Hematopoietic multipotent progenitor cell treated with erythropoietin and hydrocortisone succinate and interleukin-3 and kit ligand, for 8 days (in vitro differentiated cells): ENCODE results near the gene MAPK11.

Experiments used
- DNase-seq: peaks from one replicate; pipeline ENCODE4 v3.0.0-alpha.2; 2015

MAPK11 gene

DNA sequence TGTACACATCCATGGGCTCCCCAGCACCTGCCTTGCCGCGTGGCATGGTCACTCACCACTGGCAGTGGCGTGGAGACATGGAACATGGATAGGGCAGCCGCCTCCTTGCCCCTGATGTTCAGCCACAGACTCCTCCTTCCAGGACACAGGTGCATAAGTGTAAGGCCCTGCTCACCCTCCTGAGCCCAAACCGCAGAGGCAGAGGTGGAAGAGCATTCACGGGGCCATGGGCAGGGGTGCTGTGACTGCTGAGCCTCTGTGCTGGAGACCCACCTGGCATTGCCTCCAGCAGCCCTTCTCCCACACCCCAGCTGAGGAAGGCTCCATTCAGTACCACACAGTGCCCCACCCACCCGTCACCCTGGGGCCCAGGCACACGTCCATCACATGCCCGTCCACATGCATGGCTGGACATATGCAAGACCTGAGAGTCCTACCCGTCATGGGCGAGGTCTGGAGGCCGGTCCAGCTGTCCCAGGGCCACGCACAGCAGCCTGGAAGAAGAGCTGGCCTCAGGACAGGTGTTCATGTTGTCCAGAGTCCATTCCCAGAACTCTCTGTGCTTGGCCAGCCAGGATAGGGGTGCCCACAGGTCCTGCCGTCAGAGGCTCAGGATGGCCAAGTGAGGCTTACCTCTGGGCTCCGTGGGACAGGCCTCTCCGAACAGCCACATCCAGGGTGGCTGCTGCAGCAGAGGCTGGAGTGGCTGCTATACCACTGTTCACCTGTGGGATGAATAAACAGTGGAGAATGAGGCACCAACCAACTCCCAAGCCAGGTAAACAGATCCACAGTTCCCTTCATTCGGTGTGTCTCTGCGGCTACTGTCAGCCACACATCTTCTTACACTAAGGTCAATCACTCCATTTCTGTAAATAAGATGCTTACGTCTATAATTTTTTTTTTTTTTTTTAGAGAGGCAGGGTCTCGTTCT, 23.7 kb downstream of the MAPK11 start:
- no peak for DNase-seq

DNA sequence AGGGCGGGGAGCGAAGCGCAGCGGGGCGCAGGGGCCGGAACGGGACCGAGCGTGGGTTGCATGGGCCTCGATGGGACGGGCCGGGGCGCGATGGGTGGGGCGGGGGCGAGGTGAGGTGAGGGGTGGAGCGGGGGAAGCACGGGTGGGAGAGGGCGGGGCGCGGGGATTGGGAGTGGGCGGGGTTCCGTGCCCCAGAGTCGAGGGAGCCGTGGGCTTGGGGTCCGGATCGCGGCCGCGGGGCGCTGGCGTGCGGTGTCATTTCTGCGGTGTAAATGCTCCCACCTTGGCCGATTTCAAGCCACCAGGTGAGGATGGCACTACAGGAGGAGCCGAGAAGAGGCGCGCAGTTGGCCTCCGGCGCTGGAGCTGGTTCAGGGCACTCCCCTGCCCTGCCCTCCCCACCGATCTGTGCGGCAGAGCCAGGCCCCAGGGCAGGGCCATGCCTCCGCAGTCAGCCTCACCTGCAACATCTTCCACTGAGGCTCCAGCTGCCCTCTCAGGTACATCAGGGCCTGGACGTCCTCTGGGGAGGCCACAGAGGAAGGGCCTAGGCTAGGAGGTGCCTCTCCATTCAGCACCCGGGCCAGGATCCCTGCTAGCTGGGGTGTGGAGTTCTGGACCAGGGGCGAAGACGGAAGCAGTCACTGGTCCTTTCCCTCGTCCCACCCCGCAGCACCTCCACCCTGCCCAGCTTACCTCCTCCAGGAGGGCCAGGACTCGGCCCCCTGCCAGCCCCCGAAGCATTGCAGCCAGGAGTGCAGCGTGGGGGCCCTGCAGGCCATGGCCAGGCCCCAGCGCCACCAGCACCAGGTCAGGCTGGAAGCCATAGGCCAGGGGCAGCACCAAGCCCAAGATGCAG, 24.7 kb downstream of the MAPK11 start:
- DNase-seq = no peak

DNA sequence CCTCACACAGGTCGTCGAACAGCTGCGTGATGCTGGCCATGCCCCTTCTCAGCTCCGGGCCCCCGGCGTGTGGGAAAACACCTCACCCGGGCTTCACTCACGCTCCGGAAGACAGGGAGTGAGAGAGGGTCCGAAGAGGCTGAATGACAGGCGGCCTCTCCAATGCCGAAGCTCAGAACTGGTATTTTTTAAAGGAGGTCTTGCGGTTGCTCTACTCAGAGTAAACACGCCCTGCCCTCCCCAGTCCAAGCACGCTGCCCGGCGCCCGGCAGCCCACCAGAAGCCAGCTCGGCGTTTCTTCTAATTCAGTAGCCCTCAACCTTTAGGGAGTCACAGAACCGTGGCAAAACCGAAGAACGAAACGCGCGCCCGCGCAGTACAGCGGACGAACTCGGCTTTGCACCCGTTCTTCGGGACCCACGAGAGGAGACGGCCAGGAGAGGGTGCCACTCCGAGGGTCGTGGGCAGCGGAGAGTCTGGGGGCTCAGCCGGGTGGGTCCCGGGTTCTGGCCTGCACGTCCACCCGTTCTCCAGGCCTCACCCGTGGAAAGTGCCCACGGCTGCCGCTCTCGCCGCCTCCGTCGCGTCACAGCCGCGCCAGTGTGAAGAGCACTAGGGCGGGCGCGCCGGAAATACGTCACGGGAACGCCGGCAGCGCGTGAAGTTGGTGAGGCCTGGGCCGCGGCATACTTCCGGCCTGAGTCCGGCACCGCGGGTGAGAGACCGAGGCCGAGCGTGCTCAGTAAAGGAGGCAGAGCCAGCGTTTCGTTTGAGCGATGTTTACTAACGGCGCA, 25.6 kb downstream of the MAPK11 start, which contains the start of gene TUBGCP6:
Gene TUBGCP6 (minus strand): TSS at position 604 of the 794 bp plus-strand sequence. CDS start 564 bp downstream, at position 40.
- peak; percentile 93 for DNase-seq

DNA sequence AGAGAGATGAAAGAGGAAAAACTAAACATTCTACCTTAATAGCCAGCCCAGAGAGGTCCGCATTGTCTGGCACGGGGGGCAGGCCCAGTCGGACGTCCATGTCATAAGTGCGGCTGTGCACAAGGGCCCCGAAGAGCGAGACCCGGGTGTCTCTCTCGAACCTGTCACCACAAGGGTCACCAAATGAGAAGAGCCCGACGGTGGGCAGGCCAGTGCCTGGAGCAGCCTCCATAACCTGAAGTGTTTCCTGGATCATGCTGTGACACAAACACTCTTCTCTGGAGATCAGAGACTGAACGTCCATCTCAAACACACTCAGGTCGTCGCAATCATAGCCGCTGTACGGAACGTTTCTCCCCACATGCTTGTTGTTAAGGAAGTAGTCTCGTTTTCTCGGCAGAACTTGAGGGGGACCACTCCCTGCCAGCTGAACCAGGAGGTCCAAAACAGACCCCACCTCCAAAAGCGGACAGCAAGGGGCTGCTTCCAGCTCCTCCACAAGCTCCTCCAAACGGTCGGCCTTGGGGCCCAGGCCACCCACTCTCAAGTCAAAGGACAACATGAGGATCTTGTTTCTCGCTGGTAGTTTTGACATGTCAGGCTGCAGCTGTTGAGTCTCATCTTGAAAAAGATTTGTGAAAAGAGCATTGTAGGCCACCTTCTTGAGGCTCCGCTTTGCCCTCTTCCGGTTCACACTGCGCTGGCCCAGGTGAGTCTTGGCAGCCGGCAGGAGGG, 26.3 kb downstream of the MAPK11 start:
- no peak for DNase-seq

DNA sequence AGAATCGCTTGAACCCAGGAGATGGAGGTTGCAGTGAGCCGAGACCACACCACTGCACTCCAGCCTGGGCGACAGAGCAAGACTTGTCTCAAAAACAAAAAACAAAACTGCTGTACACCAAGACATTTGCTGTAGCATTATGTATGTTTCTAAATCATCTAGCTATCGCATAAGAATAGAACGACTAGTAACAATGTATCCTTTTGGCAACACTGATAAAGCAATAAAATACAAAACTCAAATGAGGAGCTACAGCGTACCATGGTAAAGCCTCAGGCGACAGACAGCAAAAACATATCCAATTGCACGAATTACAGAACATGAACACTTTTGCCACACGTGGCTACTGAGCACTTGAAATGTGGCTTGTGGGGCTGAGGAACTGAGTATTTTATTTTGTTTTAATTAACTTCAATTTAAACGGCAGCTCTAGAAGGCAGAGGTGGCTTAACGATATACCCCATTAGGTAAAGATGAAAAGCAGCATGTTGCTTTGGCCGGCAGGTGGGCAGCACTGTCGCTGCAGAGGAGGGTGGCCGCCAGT, 27.7 kb downstream of the MAPK11 start:
- no peak for DNase-seq

DNA sequence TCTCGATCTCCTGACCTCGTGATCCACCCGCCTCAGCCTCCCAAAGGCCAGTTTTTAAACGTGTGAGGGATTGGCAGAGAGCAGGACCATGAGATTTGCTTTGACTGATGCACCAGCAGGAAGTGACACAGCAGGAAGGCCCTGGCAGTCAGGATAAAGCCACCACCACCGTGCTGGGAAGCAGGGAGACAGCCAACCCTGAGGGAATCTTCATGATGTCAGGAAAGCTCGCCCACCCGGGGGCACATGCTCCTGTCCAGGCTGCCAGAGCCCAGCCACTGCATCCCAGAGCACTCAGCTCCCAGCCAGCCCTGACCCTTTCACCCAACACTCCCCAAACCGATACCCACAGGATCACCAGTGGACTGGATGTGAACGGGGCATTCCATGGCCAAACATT, 31.4 kb downstream of the MAPK11 start:
- DNase-seq = no peak

DNA sequence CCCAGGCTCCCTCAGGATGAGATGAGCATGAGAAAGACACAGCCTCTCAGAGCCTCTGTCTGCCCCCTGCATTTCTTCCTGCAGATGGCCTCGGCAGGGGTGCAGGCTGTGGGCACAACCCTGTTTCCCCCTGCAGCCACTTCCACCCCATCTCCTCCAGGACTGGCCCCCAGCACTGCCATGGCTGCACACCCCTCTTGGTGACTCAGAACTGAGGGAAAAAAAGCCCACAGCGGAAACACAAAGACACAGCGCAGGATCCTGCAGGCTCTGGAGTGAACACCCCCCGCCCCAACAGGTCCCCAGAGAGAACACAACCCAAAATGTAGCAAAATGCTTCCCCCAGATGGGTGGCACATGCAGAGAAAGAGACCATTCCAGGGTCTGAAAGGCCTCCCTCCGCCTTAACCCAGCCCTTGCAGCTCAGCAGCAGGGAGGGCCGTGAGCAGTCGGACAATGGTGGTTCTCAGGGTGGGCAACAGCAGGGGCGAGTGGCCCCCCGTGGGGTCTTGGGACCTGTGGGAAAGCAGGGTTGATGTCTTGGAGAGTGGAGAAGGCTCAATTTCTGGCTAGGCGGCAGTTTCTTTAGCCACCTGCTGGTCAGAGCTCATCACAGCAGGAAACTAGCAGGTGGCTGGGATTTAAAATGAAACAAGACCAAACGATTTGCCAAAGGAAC, 33.3 kb downstream of the MAPK11 start:
- peak; percentile 36 for DNase-seq

DNA sequence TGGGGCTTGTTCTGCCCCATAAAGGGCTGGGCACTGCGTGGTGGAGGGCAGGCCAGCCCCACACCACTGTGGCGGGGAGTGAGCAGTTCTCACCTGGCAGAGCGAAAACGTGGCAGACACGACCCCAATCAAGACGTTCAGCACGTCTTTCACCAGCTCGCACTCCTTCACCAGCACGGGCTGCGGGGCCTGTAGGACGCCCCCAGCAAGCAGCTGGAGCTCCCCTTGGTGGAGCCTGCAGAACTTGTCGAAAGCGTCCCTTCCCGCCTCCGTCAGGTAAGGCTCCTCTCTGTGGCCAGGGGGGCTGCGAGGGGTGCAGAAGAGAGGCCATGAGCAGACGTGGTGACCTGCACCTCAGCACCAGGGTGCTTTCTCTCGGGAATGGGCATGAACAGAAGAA, 37.0 kb downstream of the MAPK11 start:
- no peak for DNase-seq

DNA sequence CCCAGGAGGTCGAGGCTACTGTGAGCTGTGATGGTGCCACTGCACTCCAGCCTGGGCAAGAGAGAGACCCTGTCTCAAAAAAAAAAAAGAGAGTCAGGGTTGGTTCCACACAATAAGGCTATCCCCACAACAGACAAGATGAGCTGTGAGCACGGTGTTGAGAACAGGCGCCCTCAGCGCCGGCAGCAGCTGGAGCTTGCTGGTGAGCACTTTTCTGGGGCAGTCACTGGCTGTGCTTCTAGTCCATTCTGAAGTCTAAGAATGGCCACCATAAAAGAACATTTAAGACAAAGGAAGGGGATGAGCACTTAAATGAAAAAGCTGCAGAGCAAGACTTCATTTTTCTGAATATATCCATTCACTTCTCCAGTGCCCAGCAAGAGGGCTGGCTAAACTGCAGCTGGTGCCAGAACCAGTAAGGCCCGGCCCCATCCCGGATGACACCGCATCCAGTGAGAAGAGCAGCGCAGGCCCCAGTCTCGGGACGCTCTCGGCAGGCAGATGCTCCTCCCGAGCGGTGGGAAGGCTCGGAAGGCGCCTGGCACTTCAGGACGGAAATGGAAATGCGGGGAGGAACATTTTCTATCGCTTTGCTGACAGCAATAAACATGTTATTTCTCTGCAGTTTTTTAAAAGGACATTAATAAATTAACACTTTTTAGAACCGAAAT, 37.6 kb downstream of the MAPK11 start:
- no peak for DNase-seq

DNA sequence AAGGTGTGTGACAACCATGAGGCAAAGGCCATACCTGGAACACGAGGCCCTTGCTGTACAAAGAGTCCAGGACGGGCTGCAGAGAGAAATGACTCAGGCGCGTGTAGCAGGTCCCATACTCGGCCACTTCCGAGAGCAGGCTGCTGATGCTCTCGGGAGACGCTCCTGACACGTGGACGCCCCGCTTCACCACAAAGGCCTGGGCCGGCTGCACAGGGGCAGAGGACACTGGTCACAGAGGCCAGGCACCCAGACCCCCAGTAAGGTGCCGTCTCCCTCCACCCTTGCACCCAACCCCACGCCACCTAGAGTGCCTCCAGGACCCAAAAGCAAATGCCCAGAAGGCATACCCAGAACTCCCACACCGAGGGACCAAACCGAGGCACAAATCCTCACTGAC, 40.8 kb downstream of the MAPK11 start:
- no peak for DNase-seq

DNA sequence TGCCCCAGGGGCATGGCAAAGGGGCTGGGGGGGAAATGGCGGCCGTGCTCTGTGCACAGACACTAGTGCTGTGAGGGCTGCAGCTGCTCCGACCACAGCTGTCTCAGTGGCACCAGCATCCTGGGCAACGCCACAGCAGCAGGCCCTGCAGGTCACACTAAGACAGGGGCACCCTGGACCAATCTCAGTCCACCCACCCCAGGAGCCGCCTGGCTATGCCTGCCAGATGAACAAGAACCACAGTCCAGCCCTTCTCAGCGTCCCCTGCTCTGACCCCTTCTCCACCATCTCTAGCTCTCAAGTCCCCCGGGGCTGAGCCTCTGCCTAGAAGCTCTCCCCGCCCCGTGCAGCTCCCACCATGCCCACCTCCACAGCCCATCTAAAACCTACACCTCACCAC, 41.8 kb downstream of the MAPK11 start:
- DNase-seq = no peak

DNA sequence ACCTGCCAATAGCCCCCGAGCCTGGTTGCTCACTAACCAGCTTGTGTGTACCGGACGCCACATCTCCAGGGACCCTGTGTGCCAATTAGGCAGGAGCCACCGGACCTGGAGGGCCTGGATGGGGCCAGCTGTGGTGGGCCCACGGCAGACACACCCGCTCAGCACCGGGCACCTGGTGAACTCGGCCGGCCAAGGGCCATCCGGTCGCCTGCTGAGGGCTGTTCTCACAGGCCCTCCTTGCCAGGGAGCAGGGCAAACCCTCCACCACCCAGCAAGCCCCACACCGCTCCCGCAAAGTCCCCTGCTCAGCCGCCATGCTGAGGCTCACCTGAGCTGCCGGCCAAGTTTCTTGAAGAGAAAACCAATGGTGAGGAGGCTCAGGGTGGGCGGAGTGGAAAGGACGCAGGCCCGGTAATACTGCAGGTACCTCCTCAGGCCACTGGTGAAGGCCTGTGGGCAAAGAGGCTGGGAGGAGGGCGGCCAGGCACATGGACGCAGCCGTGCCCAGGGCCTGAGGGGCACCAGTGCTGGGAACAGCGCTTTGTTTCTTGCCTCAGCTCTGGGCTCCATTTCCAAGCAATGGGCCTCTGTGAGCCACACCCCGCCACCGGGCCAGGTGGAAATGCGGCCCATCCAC, 42.5 kb downstream of the MAPK11 start:
- DNase-seq = no peak

DNA sequence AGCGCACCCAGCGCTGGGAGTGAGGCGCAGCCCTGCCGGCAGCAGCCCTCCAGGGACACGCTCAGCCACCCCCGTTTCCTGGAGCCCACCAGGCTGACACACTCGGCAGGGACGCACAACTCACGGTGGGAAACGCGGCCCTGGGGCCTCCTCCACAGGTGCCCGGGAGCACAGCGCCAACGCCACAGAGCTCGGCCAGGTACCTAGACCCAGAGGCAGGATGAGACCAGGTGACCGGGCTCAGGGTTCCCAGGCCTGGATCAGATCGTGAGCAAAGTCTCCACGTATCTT, 43.4 kb downstream of the MAPK11 start:
- DNase-seq = no peak

DNA sequence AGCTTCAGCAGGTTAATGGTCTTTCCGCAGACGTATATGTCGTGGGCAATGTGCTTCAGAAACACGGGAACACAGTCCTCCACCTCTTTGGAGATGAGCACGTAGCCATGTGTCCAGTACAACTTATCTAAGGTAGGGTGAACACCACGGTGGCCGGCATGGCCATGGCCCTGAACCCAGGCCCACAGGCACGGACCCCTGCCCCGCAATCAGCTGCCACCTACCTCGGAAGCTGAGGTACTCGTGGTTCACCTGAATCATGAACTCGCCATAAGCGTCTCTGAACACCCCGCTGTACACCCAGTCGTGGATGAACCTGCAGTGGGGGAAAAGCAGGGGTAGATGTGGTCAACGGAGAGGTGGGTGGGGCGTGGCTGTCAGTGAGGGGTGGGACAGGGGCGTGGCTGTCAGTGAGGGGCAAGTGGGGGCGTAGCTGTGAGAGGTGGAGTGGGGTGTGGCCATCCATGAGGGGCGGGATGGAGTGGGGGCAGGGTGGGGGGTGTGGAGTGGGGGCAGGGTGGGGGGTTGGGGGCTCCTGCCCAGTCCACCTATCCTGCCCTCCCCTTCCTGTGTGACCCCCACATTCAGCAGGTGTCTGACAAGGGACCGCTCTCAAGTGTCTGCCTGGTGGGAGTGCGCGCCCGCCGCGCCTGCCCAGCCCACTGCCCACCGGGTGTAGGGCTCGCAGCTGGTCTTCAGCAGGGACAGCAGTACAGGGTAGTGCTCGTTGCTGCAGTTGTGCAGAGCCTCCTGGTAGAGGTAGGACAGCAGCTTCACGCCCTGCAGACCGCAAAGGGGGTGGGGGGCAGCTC, 43.9 kb downstream of the MAPK11 start:
- DNase-seq = no peak

DNA sequence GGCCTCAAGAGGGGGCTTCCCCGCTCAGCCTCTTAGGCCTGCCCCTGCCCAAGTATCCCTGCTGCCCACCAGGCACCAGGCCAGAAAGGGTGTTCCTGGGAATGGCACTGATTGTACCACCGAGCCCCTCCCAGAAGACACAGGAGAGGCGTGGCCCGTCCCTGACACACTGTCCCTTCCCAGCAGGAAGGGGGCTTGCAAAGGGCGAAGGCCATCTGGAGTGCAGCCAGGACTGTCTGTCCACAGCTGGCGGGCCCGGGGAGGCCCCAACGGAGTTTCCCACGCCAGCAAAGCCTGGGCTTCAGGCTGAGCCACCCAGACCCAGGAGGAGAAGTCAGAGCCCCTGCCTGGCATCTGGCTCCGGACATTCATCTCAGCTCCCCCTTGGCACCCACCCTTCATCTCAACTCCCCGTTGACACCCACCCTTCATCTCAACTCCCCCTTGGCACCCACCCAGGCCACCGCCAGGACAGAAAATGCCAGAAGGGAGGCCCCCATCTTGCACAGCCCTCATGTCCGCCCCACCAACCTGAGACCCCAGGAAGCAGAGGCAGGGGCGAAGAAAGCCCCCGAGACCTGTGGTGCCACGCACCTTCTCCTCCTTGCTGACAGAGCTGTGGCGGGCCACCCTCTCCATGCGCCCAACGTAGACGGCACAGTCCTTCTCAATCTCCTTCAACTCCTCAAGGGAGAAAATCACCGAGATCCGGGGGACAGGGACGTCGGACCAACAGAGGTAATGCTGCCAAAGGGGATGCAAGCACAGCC, 44.8 kb downstream of the MAPK11 start:
- DNase-seq = no peak

DNA sequence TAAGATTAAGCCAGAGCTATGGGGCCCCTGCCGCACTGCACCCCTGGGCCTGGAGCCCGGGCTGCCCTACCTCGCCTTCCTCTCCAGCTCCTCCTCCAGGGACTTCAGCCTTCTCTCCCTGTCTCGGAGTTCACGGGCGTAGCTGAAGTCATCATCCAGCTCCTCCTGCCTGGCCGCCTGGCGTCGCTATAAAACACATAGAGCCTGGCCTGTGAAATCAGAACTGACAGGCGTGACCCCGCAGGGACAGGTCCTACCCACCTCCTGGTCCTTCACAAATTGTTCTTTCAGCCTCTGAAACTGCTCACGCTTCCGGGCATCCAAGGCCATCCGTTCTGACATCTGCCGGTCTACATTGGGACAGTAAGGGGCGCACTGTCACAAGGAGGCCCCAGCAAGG, 46.1 kb downstream of the MAPK11 start:
- no peak for DNase-seq

DNA sequence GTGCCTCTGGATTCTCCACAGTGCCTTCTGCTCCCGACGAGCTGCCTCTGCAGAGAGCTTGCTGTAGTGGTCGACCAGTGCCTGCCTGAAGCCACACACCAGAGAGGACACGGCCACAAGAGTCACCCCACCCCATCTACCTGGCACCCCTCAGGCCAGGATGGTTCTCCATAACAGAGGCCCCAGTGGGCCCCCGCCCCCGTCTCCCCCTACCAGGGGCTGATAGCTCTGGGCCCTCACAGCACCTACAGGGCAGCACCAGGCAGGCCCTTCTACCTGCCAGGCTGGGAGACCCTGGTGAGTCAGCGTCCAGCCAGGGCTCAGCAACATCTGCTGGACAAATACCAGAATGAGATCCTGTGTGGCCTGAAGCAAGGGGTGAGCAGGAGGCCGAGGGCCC, 47.7 kb downstream of the MAPK11 start:
- DNase-seq = no peak

DNA sequence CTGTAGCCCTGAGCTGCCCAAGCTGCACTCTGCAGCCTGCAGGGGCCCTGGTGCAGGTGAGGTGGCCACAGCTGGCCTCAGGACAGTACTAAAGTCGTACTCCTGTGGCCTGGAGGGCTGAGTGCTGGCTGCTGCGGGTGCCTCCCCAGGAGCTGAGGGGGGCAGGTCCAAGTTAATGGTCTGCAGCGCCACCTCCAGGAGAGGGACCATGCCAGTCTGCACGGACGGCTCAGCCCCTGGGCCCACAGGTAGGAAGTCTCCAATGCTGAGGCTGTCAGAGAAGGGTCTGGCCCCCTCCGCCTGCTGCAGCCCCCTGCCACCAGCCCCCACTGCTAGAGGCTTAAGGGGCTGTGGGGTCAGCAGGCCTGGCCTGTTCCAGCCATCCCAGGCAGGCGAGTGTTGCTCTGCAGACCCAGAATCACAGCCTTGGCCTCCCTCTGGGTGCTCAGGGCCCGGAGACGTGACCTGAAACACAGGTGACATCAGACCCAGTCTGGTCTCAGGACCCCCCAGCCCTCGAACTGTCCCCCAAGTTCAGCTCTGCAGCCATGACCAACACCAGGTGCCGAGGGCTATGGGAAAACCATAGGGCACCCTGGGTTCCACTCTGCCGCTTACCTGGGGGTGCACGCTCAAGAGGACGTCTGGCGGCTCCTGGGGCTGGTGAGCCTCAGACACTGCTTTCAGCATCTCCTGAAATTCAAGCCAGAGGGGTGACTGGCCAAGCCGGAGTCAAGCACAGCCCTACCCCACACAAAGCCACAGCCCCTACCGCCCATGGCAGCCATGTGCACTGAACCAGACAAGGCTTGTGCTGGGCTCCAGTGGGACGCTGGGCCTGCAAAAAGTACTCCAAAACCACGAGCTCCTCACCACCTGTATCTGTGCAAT, 48.5 kb downstream of the MAPK11 start:
- no peak for DNase-seq
